HL-60 (cell line): Measurements from ENCODE around the gene RTL9.

Experiments
- POLR2AphosphoS5 ChIP-seq: IDR thresholded peaks from 2 replicates; pipeline ENCODE4 v1.6.1; 2012; ENCODE audit warnings: low read depth
- REST ChIP-seq: IDR thresholded peaks from 2 replicates; pipeline ENCODE4 v1.6.1; 2012; ENCODE audit warnings: low read depth; ENCODE audit not compliant: insufficient replicate concordance
- TF ChIP-seq, protein P1 (sequence below): IDR thresholded peaks from one replicate; pipeline ENCODE4 v1.5.1; 2011; ENCODE audit warnings: low read length, control low read depth, inconsistent platforms; ENCODE audit not compliant: insufficient read depth

GRCh38 chrX:110358548-110358947 is at the start of gene RTL9:
- TF ChIP-seq, protein P1, sequence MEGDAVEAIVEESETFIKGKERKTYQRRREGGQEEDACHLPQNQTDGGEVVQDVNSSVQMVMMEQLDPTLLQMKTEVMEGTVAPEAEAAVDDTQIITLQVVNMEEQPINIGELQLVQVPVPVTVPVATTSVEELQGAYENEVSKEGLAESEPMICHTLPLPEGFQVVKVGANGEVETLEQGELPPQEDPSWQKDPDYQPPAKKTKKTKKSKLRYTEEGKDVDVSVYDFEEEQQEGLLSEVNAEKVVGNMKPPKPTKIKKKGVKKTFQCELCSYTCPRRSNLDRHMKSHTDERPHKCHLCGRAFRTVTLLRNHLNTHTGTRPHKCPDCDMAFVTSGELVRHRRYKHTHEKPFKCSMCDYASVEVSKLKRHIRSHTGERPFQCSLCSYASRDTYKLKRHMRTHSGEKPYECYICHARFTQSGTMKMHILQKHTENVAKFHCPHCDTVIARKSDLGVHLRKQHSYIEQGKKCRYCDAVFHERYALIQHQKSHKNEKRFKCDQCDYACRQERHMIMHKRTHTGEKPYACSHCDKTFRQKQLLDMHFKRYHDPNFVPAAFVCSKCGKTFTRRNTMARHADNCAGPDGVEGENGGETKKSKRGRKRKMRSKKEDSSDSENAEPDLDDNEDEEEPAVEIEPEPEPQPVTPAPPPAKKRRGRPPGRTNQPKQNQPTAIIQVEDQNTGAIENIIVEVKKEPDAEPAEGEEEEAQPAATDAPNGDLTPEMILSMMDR: no peak
- TF ChIP-seq POLR2AphosphoS5 (no peak), REST (no peak)
